SK-N-DZ (cell line): Measurements from ENCODE around the gene CDK17.
"Not testable (repeated sequence)": the region's sequence is repeated elsewhere in the genome, so short reads cannot be mapped to it uniquely, and the experiment has no call there.

Experiments
- DNase-seq: peaks from one replicate; pipeline ENCODE4 v3.0.0-alpha.2; 2015; ENCODE audit warnings: low spot score

The CDK17 gene

GRCh38 chr12:96419576-96420276, 19.5 kb upstream of the CDK17 start:
- DNase-seq: no peak

- not testable (repeated sequence) for DNase-seq
Measured at GRCh38 chr12:96417688-96418087, 17.4 kb upstream of the CDK17 start.

DNA sequence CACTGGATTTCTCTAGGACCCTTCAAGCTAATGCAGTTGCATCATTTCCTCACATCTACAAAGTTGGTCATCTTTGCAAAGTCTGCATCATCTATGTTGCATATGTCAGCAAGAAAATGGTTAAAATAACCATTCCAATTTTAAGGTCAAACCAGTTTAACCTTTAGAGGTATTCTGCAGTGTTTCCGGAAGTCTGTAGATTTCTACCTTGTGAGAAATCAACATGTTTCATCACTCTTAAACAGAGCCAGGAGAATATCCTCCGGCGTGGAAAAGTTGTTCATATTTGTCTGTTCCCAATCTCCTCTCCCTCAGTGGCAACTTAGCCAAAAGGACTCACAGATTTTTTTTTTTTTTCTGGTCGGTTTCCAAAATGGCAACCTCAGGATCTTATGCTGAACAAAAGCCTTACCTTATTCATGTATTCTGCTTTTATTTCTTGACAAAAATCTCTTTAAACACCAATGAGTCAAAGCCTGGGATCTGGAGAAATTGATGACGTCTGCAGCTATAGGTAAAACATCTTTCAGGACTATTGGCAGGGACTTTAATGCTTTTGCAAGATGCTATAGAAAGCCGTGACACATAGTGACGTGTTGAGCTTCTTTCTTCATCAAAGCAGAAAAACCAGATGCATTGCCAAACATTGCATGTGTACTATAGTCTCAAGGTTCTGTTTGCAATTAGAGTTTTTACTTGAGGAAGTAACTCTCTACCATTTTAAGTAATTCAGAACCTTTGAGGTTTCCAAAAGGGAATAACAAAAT, 16.0 kb upstream of the CDK17 start:
- DNase-seq: no peak

DNA sequence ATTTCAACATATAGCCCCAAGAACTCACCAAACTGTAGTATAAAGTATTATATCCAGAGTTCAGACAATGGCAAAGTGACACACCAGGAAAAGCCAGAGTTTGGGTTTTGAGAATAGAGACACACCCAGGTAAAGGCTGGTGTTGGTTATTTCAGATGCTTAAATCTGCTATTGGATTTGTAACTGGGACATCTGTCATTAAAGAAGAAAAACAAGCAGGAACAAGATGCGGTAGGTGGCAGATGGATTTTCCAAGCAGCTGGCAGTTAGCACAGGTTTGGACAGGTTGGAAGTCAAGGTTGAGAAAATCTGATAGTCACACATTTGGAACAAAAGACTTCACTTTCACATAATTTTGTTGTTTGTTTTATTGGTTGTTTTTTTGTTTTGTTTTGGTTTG, 14.4 kb upstream of the CDK17 start:
- no peak for DNase-seq

DNA sequence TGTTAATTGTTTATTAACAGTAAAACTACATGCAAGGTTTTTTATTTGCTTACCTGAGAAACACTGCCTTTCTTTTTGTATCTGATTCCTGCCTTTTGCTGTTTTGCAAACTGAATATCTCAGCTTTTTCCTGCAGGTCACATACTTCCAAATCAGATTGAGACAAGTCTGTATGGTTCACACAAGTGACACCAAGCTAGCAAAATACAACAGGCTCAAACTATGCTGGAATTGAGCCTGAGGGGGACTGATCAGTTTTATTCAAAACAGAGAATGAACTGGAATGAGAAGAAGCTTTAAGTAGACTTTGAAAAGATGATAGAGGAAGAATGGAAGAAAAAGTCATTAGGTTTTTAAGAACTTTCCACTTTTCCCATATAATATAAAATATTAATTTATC, 12.2 kb upstream of the CDK17 start:
- DNase-seq: no peak

- DNase-seq: no peak
Measured at GRCh38 chr12:96409731-96410130, 9.5 kb upstream of the CDK17 start.

DNA sequence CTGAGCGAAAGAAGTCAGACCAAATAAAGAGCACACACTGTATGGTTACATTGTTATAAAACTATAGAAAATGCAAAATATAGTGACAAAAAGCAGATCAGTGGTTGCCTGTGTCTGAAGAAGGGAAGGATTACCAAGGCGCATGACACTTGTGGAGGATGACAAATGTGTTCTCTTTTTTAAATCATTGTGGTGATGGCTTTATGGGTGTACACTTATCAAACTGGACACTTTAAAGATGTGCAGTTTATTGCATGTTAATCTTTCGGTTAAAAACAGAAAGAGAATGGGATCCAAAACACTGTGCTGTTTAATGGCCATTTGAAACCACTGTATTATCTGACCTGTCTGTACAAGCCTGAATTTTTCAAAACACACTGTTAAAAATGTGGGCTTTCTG, 8.8 kb upstream of the CDK17 start:
- DNase-seq: no peak

DNA sequence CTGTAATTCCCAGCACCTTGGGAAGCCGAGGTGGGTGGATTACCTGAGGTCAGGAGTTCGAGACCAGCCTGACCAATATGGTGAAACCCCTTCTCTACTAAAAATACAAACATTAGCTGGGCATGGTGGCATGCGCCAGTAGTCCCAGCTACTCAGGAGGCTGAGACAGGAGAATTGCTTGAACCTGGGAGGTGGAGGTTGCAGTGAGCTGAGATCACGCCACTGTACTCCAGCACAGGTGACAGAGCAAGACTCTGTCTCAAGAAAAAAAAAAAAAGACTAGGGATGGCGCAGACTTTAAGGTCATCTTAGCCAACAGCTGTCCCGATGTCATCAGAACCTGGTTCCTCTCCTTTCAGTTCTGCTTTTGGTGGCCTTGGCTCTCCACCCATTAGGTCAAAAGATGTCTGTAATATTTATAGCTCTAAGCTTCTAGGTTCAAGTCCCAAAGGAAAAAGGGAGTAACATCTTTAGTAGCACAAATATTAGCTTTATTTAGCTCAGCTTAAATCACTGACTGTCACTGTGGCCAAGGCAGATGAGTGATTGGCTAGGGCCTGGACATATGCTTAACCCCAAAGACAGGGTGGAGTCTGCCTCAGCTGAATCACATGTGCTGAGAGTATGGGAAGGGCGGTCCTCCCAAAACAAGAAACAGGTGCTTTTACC, 7.3 kb upstream of the CDK17 start:
- not testable (repeated sequence) for DNase-seq

DNA sequence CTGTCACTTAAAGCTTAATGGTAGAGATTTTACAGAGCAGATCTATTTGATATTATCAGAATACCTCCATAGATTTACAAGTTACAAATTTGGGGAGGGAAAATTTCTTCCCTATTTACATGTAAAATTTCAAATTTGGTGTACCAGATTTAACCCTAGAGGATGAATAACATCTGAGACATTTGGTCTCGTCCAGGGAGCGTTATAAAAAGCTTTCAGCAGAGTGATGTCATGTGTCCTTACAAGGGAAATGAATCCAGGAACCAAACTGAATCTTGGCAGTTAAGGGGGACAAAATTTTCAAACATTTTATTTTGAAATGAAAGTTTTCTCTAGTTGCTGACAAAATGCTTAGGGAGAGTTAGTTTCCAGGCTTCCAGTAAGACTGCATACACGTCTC, 4.5 kb upstream of the CDK17 start:
- peak; percentile 18 for DNase-seq

DNA sequence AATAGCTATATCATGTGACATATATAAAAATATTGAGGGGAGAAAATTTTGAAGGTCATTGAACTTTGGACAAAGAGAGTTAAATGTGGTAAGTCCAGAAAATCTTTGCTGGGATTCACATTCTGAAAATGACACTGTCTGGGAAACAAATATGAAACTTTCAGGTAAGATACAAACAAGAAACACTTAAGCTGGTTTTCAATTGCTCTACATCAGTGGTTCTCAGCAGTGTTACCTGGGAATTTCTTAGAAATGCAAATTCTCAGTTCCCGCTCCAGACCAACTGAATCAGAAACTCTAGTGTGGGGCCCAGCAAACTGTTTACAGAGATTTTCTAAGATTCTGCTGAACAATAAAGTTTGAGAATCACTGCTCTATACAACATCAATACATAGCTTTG, 3.6 kb upstream of the CDK17 start:
- no peak for DNase-seq

GRCh38 chr12:96402522-96402921, 2.3 kb upstream of the CDK17 start:
- not testable (repeated sequence) for DNase-seq

DNA sequence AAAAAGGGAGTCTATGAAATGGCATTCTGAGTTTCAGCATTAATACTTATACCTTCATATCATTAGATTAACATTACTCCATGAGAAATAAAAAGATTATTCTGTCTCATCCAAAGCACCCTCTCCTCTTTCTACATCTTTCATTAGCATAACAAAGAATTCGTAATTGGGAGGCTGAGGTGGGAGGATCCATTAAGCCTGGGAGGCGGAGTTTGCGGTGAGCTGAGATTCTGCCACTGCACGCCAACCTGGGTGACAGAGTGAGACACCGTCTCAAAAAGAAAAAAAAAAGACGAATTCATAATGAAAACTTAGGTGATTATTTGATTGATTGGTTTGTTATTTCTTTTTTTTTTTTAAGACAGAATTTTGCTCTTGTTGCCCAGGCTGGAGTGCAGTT, 1.8 kb upstream of the CDK17 start:
- DNase-seq: no peak

DNA sequence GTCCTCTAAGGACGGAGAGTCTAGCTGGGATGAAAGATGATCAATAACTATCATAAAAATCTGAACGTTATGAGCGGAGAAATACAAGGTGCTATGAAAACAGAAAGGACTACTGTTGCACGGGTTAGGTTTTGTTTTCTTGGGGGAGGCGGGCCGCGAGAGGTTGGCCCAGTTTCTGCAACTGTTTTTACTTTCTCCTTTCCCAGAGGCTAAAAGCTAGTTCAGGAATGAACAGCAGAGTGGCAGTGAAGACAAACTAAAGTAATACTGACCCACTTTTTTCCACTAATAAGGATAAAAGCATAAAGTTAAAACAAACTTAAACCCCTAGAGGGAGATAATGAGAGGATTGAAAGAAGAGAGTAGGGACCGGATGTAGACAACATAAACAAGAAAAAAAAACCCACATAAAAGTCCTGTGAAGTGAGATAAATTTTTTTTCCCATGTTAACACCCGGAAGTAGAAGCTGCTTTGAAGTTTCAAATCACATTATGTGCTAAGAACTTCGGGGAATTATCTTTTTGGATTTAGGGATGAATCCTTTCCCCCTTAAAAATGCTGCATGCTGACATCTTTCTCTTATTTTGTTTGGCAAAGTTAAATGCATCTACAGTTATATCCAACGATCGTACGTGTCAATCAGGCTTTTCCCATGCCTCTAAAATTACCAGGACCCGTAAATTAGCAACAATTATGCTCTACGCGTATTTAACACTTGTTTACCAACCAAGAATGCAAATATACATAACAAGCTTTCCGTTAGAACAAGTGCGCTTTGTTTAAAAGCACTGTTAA, 1.0 kb upstream of the CDK17 start:
- DNase-seq: peak; percentile 38

DNA sequence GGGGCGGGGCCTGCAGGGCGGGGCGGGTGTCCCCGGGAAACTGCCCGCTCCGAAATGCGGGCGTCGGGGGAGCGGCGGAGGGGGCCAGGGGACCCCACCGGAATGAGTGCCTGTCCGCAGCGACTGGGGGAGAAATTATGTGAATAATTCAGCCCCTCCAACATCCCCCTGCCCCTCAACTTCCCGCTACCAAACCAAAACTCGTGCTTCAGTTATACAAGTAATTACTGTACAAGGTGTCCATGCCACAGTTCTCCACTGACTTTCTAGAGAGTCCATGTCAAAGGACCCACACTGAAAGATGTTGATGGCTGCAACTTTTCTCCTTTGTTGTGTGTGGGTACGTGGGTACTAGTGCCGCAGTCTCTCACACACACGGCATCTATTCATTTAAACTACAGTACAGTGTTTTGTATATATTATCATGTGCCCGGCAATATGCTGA, 414 bp upstream of the CDK17 start:
- peak; percentile 45 for DNase-seq

DNA sequence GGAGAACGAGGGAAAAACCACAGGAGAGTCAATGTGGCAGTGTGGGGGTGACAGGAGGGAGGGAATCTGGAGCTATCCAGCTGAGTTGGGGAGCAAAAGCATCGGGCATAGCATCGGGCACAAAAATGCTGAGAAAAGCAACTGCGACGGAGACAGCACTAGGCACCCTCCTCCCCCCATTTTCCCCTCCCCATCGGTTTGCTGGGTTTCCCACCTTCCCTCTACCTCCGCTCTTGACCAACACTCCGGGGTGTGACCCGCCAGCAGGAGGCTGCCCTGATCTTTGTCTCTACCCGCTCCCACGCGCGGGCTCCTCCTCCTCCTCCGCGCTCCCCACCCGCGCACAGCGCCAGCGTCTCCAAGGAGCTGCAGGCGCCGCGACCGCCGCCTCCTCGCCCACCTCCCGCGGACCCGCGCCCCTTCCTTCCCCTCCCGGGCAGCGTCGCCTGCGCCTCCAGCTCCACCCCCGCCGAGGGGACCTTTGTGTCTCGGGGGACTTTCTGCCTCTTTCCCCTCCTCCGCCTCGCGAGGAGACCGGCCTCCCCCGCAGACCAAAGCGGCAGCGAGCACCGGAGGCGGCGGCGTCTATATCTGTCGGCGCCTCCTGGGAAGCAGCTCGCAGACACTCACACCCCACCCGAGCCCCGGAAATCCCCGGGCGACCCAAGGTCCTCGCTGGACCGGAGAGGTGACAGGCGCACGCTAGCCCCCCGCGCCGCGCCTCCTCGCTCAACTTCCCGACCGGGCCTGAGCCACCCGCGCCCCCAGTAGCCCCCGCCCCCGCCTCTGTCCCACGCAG, 920 bp downstream of the CDK17 start:
- peak; percentile 79 for DNase-seq

GRCh38 chr12:96398424-96399119, 1.7 kb downstream of the CDK17 start:
- no peak for DNase-seq

DNA sequence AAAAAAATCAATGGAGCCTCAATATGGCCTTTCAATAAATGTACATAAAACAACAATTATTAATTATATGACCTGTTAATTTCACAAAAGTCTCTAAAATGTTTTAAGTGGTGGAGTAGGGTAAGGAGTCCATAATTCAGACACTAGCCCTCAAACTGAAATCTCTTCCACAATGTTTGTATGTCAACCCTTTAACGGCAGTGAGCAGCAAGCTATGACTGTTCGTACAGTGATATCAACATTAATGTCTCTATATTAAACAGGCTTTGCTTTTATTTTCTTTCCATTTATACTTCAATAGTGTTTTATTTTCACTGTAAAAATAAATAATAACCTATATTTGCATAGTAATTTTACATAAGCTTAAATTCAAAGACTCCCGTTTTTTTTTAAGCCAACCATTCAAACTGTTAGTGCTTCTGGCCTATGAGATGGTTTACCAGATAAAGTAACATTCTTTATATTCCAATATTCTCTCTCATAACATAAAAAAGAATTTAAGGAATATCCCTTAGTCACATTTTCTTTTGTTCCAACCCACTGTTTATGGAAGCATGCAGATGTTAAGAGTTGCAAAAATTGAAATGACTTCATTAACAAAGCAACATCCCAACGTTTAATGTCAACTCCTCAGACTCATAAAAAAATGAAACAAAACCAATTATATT, 2.3 kb downstream of the CDK17 start:
- DNase-seq: no peak

DNA sequence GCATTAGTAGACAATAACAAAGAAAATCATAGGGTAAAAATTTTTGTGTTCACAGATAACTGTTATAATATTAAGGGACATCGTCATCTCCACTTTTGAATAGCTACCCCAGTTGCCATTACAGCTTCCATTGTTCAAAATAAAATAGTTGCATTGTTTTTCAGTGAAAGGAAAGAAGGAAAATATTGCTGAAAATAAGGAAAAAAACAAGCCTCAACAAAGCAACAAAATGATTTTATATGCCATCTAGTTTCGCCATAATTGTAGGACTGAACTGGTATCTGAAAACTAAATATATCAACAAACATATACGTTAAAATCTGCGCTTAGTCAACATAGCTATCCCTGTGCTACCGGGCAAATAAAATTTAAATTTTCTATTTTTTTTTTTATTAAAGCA, 3.3 kb downstream of the CDK17 start:
- no peak for DNase-seq

DNA sequence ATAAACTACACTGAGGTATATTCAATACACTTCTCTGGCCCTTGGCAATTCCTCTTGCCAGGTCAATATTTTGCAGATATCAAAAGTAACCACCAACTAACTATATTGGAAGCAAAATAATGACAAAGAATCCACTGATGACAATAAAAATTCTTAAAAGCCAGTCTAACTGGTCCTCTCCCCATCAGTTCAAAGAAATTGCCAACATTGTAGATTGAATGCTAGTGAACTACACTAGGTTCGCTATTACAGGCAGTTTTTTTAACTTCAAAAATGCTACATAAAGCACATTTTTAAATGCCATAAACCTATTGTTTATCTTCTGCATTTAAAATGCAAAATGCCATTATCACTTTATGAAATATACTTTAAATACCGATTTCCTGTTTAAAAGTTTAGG, 4.0 kb downstream of the CDK17 start:
- no peak for DNase-seq

DNA sequence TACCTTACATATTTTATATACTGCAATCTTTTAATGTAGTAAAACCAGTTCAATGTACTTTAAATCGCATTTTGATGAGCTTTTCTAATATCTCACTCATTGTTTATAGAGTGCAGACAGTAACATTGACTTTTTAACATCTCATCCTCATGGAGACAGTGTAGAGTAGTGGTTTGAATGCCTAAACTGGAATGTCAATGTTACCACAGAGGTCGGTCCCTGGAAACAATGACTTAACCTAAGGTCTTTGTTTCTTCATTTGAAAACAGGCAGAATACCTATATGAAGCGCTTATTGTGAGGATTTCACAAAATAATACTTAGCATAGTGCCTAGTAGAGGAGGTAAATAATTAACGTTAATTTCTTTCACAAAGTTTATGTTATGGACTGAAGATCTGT, 5.0 kb downstream of the CDK17 start:
- DNase-seq: no peak
